ENCODE results near the gene RAPGEF3.

DNA sequence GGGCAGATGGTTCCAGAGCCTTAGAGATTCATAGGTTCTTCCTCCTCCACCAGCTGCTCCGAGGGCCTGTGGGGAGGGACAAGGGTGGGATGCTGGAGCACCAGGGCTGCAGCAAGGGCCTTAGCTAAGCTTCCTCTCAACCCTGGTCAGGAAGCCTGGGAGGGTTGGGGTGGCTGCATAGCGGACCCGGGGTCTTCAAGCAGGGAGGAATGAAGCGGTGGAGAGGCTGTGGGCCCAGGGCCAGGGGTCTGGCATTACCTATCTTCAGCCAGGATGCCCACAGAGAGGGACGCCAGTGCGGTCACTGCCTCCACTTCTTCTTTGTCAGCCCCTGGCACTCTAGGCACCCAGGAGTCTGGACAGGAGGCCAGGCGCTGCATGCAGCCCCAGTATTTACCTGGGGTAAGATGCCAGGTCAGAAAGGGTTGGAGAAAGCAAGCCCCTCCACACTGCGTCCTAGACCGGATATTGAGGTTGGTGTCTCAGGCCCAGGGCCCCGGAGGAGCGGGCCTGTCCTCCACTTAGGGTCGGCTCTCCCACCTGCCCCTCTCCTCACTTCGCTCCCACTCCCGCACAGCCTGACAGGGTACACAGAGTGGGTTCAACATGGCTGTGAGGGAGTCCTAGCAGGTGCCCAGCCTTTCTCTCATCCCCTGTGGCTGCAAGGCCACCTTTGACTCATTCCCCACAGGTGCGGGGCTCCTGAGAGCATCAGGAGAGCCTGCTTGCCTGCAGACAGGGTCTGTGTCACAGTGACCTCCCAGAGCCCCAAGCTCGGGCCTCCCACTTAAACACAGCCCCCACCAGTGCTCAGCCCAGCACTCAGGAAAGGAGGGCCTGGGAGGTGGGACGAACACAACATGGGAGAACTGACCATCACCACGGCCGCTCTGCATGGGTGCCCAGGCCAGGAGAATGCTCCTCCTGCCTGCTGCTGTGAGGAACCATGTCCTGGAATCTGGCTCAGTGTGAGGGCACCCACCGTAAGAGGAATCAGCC lies 25.4 kb upstream of the RAPGEF3 start:
- TF ChIP-seq ELF3 (CRISPR knock-in tag; IDR thresholded peaks at IDR 0.05), result no peak
- TF ChIP-seq, protein P1, sequence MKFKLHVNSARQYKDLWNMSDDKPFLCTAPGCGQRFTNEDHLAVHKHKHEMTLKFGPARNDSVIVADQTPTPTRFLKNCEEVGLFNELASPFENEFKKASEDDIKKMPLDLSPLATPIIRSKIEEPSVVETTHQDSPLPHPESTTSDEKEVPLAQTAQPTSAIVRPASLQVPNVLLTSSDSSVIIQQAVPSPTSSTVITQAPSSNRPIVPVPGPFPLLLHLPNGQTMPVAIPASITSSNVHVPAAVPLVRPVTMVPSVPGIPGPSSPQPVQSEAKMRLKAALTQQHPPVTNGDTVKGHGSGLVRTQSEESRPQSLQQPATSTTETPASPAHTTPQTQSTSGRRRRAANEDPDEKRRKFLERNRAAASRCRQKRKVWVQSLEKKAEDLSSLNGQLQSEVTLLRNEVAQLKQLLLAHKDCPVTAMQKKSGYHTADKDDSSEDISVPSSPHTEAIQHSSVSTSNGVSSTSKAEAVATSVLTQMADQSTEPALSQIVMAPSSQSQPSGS (CRISPR knock-in tag; IDR thresholded peaks at IDR 0.05), result no peak
- TF ChIP-seq, protein P2, sequence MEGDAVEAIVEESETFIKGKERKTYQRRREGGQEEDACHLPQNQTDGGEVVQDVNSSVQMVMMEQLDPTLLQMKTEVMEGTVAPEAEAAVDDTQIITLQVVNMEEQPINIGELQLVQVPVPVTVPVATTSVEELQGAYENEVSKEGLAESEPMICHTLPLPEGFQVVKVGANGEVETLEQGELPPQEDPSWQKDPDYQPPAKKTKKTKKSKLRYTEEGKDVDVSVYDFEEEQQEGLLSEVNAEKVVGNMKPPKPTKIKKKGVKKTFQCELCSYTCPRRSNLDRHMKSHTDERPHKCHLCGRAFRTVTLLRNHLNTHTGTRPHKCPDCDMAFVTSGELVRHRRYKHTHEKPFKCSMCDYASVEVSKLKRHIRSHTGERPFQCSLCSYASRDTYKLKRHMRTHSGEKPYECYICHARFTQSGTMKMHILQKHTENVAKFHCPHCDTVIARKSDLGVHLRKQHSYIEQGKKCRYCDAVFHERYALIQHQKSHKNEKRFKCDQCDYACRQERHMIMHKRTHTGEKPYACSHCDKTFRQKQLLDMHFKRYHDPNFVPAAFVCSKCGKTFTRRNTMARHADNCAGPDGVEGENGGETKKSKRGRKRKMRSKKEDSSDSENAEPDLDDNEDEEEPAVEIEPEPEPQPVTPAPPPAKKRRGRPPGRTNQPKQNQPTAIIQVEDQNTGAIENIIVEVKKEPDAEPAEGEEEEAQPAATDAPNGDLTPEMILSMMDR (CRISPR knock-in tag; IDR thresholded peaks at IDR 0.05), result no peak
- TF ChIP-seq, protein P3, sequence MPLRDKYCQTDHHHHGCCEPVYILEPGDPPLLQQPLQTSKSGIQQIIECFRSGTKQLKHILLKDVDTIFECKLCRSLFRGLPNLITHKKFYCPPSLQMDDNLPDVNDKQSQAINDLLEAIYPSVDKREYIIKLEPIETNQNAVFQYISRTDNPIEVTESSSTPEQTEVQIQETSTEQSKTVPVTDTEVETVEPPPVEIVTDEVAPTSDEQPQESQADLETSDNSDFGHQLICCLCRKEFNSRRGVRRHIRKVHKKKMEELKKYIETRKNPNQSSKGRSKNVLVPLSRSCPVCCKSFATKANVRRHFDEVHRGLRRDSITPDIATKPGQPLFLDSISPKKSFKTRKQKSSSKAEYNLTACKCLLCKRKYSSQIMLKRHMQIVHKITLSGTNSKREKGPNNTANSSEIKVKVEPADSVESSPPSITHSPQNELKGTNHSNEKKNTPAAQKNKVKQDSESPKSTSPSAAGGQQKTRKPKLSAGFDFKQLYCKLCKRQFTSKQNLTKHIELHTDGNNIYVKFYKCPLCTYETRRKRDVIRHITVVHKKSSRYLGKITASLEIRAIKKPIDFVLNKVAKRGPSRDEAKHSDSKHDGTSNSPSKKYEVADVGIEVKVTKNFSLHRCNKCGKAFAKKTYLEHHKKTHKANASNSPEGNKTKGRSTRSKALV (CRISPR knock-in tag; IDR thresholded peaks at IDR 0.05), result no peak
- no peak for TF ChIP-seq GABPA (IDR thresholded peaks at IDR 0.05; ENCODE audit: low read depth, low read length)
- no peak for TF ChIP-seq GABPA (CRISPR knock-in tag; IDR thresholded peaks at IDR 0.05; ENCODE audit: low read depth)
- no peak for TF ChIP-seq POLR2A (IDR thresholded peaks at IDR 0.05; ENCODE audit: insufficient read depth in 1 of 2, low read depth in 2 of 2, low read length in 2 of 2)
